WERI-Rb-1 (cell line): ENCODE data around the gene ART4.

ENCODE experiments used
- DNase-seq: peaks from one replicate; pipeline ENCODE4 v3.0.0-alpha.2; 2020
- H3K27ac ChIP-seq: fragments of 250-450 bp; sonication (Bioruptor Pico); 2 replicates; pipeline ENCODE4 v1.5.1; 2020; ENCODE audit warnings: mild to moderate bottlenecking, moderate library complexity
- H3K27me3 ChIP-seq: fragments of 250-450 bp; sonication (Bioruptor Pico); 2 replicates; pipeline ENCODE4 v1.5.1; 2021; ENCODE audit warnings: mild to moderate bottlenecking, low read depth, moderate library complexity; ENCODE audit not compliant: insufficient read depth, severe bottlenecking
- H3K36me3 ChIP-seq: fragments of 250-450 bp; sonication (Bioruptor Pico); 2 replicates; pipeline ENCODE4 v1.5.1; 2020; ENCODE audit warnings: mild to moderate bottlenecking, moderate library complexity
- H3K4me3 ChIP-seq: 2 replicates; pipeline ENCODE4 v1.5.1; 2011; ENCODE audit warnings: low read depth, mild to moderate bottlenecking, control low read depth, low read length
- H3K9me3 ChIP-seq: fragments of 250-450 bp; sonication (Bioruptor Pico); 2 replicates; pipeline ENCODE4 v1.5.1; 2021; ENCODE audit warnings: mild to moderate bottlenecking, moderate library complexity; ENCODE audit not compliant: severe bottlenecking
- TF ChIP-seq, protein P1 (sequence below): IDR thresholded peaks from 2 replicates; pipeline ENCODE4 v1.5.1; 2011; ENCODE audit warnings: low read depth, mild to moderate bottlenecking, control low read depth, inconsistent platforms, low read length

The ART4 gene

GRCh38 chr12:14860490-14860889 is 17.2 kb upstream of the ART4 start:
- TF ChIP-seq, protein P1, sequence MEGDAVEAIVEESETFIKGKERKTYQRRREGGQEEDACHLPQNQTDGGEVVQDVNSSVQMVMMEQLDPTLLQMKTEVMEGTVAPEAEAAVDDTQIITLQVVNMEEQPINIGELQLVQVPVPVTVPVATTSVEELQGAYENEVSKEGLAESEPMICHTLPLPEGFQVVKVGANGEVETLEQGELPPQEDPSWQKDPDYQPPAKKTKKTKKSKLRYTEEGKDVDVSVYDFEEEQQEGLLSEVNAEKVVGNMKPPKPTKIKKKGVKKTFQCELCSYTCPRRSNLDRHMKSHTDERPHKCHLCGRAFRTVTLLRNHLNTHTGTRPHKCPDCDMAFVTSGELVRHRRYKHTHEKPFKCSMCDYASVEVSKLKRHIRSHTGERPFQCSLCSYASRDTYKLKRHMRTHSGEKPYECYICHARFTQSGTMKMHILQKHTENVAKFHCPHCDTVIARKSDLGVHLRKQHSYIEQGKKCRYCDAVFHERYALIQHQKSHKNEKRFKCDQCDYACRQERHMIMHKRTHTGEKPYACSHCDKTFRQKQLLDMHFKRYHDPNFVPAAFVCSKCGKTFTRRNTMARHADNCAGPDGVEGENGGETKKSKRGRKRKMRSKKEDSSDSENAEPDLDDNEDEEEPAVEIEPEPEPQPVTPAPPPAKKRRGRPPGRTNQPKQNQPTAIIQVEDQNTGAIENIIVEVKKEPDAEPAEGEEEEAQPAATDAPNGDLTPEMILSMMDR = no peak
- H3K9me3 ChIP-seq = peaks cover 2% of the 10 kb centered on the region

DNA sequence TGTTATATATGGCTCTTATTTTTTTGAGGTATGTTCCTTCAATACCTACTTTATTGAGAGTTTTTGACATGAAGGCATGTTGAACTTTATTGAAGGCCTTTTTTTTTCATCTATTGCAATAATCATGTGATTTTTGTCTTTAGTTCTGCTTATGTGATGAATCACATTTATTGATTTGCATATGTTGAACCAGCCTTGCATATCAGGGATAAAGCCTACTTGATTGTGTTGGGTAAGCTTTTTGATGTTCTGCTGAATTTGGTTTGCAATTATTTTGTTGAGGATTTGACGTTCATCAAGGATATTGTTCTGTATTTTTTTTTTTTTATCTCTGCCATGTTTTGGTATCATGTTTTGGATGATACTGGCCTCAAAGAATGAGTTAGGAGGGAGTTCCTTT is 15.2 kb upstream of the ART4 start:
- TF ChIP-seq, protein P1 = no peak
- Histone ChIP-seq H3K36me3 (no peaks in the 10 kb centered on the region), H3K4me3 (no peak overlapping the region), H3K9me3 (peaks cover 2% of the 10 kb centered on the region), H3K27ac (no peak overlapping the region), H3K27me3 (no peaks in the 10 kb centered on the region)
- no peak for DNase-seq

More at GRCh38 chr12:14860490-14860889, 17.2 kb upstream of the ART4 start:
- no peak overlapping the region for H3K4me3 ChIP-seq
- no peaks in the 10 kb centered on the region for H3K27me3 ChIP-seq
- no peaks in the 10 kb centered on the region for H3K36me3 ChIP-seq
- no peak for DNase-seq
- H3K27ac ChIP-seq = no peak overlapping the region

DNA sequence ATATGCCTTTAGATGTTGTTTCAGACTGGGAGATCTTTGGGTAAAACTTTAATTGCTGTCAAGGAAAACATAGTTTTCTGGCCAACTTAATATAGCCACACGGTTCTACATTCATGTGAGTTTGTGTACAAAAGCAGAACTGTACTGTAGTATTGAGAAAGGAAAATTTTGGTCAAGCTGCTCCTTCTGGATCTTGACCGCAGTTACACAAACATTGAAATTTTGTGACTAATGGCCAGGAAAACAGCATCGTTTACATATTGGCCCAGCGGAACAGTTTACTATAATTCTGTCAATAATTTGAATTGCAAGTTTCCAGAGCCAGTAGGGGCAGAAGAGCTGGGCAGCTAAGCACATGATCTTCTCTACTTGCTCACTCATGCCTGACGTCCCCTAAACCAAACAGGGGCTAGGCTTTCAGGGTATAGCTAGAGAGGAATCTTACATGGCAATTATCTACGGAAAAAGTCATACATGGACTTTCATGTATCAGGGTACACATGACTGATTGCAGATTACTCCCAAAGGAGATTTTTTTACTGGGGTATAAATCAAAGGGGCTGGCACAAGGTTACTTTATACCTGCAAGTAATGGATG is 11.4 kb upstream of the ART4 start:
- TF ChIP-seq, protein P1 = no peak
- Histone ChIP-seq H3K36me3 (no peaks in the 10 kb centered on the region), H3K9me3 (no peaks in the 10 kb centered on the region), H3K4me3 (no peak overlapping the region), H3K27ac (no peak overlapping the region), H3K27me3 (no peaks in the 10 kb centered on the region)
- no peak for DNase-seq

GRCh38 chr12:14853961-14854360 is 10.6 kb upstream of the ART4 start:
- TF ChIP-seq, protein P1 = no peak
- H3K27ac ChIP-seq = no peak overlapping the region
- H3K27me3 ChIP-seq = no peaks in the 10 kb centered on the region
- H3K4me3 ChIP-seq = no peak overlapping the region
- no peaks in the 10 kb centered on the region for H3K36me3 ChIP-seq
- no peak for DNase-seq
- no peaks in the 10 kb centered on the region for H3K9me3 ChIP-seq

DNA sequence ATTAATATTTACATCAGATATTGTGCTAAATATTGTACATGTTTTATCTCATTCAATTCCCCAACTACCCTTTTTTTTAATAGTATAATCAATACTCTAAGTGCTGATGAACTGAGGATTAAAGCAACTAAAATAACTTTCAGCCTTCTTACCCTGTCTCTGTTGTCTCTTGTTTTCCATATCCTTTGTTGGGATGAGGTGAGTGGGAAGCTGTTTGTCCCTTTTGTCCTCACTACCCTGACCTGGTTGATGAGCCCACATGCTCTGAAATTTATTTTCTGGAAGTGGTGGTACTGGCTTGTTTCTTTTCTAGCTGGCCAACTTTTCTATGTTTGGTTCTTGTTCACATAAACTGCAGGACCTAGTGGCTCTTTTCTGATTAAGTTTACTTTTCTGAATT is 9.6 kb upstream of the ART4 start:
- no peaks in the 10 kb centered on the region for H3K9me3 ChIP-seq
- TF ChIP-seq, protein P1 = no peak
- H3K36me3 ChIP-seq = no peaks in the 10 kb centered on the region
- DNase-seq = no peak
- no peak overlapping the region for H3K27ac ChIP-seq
- H3K27me3 ChIP-seq = no peaks in the 10 kb centered on the region
- no peak overlapping the region for H3K4me3 ChIP-seq
